Activated CD4-positive, CD25-positive, alpha-beta regulatory T cell treated with anti-CD3 and anti-CD28 coated beads, Interleukin-2, amount 50 U/mL, for 24 hours (primary cell): ENCODE measurements around the gene LMO1.

ENCODE experiments used
- ATAC-seq, 2 donors: fragments of 150-1000 bp; cut with Tn5 transposase; one replicate each; pipeline ENCODE4 v1.10.0; 2021; ENCODE audit warnings: mild to moderate bottlenecking in 1 of 2, moderate library complexity in 1 of 2

LMO1 gene

GRCh38 chr11:8263769-8264410, at the start of gene LMO1:
LMO1 (minus strand) TSS chr11:8263878; CDS start chr11:8263362, 516 bp downstream.
- peak; percentile 71 to 75 for ATAC-seq

- ATAC-seq, result no peak
Observed at GRCh38 chr11:8312986-8313385, 49.3 kb upstream of the LMO1 start.

- no peak for ATAC-seq
Observed at GRCh38 chr11:8311366-8311765, 47.7 kb upstream of the LMO1 start.

DNA sequence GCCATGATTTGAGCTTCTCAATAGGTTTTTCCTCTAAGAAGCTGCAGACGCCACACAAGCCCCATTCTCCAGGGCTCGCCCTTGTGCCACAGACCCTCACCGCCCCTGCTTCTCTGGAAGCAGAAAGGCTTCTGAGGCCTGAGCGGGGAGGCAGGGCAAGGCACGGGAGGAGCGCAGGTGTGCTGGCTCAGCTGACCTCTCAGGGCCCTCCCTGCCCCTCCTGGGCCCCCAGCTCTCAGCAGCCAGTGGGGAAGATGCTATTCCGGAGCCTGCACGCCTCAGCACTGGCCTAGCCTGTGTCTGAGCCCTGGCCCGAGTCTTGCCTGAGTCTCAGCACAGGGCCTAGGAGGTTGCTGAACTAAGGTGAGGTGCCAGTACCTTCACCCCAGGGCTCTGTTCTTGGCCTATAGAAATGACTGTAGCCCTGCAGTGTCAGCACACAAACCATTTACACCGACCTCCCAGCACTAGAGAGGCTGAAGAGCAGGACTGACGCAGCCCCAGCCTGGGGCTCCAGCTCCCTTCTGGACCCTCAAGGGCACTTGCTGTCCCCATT, 47.1 kb upstream of the LMO1 start:
- ATAC-seq, result no peak

DNA sequence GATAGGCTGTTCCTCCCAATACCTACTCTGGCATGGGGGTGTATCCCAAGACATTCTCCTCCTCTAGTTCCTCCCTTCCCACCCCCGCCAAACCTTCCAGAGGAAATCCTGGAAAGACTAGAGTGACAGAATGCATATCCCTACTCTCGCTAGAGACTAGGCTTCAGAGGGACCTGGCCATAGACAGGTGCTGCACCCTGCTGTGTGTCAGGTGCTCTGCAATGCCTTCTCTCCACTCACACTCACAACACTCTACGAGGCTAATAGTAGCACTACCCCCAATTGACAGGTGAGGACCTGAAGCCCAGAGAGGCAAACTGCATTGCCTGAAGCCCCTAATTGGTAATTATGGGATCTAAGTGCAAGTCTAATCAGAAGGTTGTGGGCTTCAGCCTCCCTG, 46.2 kb upstream of the LMO1 start:
- no peak for ATAC-seq

GRCh38 chr11:8309311-8309710, 45.6 kb upstream of the LMO1 start:
- no peak for ATAC-seq

DNA sequence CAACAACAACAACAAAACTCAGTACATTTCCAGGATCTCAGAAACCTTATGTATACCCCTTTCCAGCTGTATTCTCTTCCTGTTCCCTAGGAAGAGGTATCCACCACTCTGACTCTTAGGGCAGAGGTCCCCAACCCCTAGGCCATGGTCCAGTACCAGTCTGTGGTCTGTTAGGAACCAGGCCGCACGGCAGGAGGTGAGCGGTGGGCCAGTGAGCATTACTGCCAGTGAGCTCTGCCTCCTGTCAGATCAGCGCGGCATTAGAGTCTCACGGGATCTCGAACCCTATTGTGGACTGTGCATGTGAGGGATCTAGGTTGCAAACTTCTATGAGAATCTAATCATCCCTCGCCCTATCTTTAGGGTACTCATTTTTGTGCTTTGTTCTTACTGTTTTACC, 43.9 kb upstream of the LMO1 start:
- no peak for ATAC-seq

- ATAC-seq, result no peak
Observed at GRCh38 chr11:8301622-8302021, 37.9 kb upstream of the LMO1 start.

DNA sequence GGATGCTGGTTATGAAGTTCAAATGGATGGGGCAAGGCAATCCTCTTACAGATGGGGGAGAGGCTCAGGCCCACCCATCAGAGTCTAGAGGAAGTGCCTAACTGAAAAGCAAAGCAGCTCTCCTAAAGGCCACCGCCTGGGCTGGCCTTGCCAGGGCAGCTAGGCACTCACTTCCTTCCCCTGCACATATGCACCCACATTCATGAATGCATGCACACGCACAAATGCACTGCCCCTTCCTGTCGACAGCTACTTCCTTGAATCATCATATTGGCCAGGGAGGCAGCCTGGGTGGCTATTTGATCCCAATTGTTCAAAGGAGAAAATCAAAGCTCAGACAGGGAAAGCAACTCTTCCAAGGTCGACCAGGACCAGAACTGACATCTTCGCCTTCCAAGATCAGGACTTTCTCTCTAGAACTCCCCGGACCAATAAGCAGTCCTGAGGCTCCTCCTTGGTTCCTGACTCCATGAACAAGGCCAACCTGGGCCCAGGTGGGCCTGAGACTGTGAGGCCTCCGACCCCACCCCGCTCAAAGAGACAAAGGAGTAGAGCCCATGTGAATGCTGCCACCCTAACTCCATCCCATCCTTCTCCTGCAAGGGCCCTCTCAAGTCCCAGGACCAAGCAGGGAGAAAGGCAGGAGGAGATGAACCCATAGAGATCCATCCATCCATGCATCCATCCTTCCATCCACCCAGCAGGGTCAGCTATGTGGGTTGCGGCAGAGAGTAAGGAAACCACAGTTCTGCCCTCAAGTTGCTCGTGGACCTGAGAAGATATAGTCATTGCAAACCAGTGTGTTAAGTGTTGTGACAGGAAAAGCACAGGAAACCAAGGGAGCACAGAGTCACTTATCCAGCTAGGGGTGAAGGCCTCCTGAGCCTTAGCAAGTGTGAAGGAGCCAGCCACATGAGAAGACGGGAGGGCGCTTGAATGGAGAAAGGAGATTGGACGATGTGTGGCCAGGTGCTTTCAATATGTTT, 35.4 kb upstream of the LMO1 start:
- no peak for ATAC-seq

- ATAC-seq, result no peak
Observed at GRCh38 chr11:8297781-8298440, 34.2 kb upstream of the LMO1 start.

- no peak for ATAC-seq
Observed at GRCh38 chr11:8296872-8297271, 33.2 kb upstream of the LMO1 start.

DNA sequence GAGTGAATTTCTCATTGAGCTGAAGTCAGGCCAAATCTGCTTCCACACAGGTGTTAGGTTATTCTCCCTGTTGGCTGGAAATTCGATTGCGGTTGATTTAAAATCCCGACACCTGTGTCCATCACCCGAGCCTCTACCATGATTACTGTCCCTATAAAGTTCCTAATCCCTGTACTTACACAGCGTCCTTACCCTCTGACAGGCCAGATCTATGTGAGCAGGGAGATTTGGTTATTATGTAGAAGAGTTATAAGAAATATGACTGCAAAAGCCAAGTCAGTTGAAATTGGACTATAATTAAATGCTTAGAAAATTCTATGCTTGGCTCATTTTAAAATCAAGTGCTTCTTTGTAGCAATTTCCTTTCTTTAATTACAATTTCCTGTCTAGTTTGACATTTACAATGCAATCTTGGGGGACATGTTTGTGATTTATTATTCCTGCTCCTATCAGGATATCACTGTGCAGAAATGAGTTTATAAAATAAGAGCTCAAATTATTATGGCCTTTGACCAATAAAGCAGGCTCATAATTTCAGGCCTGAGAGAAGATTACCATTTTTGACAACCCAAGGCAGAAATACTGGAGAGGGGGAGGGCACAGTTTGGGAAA, 32.5 kb upstream of the LMO1 start:
- ATAC-seq, result no peak

- no peak for ATAC-seq
Observed at GRCh38 chr11:8294251-8294935, 30.7 kb upstream of the LMO1 start.

DNA sequence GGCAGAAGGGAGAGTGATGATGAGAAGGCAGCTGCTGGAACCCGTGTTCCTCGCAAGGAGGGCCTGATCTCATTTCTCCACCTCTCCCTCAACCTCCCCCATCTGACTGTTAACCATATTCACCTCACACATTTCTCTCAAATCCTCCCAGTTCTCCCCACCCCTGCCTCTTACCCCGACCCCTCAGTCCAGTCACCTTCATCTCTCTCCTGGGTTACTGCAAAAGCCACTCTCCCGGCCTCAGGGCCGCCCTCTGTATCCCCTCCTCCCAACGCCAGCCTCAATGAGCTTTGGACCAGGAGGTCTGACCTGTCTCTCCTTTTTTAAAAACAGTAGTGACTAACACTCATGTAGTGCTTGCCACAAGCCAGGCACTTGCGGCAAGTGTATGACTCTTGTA, 29.5 kb upstream of the LMO1 start:
- ATAC-seq, result no peak

GRCh38 chr11:8292351-8292750, 28.7 kb upstream of the LMO1 start:
- no peak for ATAC-seq

DNA sequence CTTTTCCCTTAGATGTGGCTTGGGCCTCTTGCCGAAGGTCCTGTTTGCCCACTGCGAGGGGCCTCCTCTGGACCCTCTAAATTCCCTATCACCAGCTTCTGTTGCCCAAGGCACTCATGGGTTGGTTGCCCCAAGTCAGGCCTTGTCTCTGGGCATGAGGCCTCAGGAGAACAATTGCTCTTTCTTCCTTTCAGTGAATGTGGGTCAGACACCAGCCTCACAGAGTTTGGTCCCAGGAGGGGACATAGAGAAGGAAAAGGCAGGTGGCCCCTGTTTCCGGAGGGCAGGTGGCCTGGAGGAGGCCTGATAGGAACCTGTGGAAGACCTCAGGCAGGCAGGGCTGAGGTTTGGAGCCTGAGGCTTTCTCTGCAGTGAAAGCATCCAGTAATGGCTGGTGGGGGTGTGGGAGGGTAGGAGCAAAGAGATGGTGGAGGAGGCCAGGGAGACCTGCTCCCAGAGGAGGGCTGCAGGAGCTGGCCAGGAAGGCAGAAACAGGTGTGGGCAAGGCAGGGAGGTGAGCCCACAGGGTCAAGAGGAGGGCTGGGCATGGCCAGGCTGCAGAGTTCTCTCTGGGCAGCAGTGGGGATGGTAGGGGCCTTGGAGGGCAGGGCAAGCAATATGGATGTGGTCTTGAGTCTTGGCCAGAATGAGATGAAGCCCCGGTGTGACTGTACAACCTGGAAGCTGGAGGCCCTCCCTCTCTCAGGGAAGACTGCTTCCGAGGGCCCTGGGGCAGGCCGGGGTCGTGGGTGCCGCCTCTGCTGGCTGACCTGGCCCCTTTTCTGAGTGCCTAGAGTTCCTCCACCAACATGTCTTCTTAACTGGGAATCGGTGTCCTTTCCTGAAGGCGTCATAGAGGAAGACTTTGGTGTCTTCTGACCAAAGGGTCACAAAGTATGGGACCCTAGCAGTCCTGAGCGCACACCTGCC, 28.0 kb upstream of the LMO1 start:
- no peak for ATAC-seq

GRCh38 chr11:8290081-8290810, 26.6 kb upstream of the LMO1 start:
- no peak for ATAC-seq

GRCh38 chr11:8289492-8289918, 25.8 kb upstream of the LMO1 start:
- ATAC-seq, result no peak

DNA sequence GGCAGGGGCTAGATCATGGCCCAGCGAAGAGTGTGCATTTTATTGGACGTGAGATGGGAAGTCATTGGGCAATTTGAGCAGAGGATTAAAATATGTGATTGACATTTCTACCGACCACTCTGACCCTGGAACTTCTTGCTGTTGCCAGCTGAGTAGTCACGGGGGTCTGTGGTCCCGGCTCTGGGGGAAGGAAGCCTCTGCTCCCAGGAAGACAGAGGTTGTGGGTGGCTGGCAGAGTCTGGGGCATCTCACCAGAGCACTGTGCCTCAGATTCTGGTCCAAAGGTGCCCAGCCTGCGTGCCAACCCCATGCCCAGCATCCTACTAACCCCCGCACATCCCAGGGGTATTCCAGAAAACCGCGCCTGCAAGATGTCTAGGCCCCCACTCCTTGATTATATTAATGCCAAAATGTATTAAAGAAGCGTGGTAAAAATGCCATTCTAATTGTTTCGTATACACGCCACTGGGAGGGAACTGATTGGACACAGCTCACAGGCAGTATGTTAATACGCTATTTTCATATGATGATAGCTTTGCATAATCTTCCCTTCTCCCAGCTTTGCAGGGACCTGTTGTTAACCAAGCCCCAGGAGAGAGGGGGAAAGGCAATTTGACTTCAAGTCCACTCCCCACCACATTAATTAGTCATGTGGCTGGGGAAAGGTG, 25.3 kb upstream of the LMO1 start:
- ATAC-seq, result no peak
